AG20443 (cell line): Measurements from ENCODE around the gene UTS2B.
"Not testable (repeated sequence)": the region's sequence is repeated elsewhere in the genome, so short reads cannot be mapped to it uniquely, and the experiment has no call there.

Experiments
- DNase-seq: peaks from one replicate; pipeline ENCODE4 v3.0.0; 2012; ENCODE audit warnings: low spot score, mixed read lengths

UTS2B gene

DNA sequence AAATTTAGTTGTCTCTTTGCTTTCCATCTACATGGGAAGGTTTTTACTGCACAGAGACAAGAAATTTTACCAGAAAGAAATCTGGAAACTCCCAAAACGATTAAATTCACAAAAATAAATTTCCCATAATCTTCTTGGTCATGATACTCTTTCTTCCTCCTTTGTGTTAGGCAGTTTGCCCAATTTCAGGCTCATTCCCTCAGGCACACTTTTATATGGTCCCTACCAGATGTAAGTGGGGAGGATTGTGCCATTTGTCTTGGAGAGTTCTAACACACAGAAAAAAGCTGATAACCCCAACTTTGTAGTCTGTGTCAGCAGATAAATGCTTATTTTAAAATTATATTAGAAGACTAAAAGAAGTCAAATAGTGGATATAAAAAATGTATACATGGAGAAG is 50.2 kb downstream of the UTS2B start:
- DNase-seq: no peak

DNA sequence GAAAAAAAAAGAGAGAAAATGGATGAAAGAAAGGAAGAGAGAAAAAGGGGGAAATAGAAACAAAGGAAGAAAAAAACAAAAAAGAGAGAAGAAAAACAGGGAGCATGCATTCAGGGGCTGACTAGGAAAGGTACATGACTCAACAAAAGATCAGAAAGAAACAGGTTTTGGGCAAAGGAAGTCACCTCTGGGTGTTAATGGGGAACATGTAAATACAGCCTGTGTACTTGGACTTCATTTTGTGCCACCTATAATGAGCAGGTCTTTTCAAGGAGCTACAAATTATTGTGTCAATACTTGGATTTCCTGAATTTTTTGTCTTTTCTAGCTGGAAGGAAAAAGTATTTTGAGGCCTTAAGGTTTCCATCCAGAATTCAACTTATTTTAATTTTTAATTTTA is 54.6 kb downstream of the UTS2B start:
- DNase-seq: no peak

DNA sequence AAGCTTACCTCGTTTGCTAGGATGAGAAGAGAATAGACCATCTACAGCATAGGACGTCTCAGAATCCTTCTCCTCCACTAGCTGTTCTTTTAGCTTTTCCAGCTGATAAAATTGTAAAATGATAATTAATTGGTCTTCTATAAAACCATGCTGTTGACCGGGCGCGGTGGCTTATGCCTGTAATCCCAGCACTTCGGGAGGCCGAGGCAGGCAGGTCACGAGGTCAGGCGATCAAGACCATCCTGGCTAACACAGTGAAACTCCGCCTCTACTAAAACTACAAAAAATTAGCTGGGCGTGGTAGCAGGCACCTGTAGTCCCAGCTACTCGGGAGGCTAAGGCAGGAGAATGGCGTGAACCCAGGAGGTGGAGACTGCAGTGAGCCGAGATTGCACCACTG is 55.1 kb downstream of the UTS2B start:
- DNase-seq: not testable (repeated sequence)

DNA sequence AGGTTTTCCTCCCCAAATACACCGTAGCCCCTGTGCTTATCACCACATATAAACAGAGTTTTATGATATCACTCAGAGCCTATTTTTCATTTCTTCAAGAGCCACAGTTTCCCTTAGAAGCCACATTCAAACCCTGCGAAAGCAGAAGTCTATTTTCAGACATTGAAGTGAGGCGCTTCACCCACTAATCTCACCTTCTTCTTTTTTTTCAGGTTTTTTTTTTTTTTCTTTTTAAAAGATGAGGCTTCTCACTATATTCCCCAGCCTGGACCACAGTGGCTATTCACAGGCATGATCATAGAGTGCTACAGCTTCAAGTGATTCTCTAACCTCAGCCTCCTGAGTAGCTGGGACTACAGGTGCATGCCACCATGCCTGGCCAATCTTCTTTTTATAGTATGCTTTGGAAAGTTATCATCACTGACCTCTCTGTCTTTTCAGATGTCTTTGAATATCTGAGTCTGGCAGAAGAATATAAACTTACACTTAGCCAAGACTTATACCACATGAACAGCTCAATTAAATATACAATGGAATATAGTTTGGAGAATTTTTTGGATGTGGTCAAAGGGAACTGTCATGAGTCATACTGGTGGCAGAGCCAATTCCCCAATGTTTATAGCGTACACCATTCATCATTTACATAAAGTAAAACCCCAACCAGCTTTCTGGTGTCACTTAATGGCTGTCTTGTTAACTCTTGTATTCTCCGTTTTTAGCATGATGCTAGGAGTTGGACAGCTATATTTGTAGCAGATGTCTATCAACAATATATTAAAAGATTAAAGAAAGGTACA is 60.8 kb downstream of the UTS2B start:
- DNase-seq: no peak

DNA sequence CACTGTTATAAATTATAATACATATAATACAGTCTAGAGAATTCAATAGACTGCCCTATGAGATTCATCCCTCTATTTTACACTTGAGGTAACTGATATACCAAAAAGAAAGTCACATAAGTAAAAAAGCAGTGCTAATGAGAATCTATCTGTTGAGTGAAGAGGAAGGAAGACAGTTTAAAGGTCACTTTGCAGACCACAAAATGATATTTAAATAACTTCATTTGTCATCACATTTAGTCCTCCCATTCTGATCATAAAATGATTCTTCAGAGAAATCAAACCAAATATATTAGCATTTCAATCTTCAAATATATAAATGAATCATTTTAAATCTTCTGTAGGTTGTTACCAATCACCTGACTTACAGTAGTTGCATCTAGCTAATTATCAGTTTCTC is 61.6 kb downstream of the UTS2B start:
- DNase-seq: no peak

DNA sequence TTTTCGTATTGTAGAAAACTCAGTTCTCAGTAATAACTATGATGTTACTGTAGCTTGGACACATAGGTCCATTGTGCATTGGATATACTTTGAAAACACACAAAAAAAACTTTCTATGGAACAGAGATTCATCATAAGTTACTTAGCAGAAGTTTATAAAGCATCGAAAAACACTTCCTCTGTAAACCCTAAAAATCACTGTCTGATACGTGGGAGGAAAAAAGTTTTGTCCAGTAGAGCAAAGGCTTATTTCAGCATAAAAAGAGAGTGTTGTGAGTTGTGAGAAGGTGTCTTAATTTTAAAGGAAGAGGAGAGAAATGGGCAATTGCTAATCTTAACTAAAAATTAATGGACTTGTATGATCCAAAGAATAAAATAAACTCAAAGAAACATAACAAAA is 66.5 kb downstream of the UTS2B start:
- DNase-seq: no peak

DNA sequence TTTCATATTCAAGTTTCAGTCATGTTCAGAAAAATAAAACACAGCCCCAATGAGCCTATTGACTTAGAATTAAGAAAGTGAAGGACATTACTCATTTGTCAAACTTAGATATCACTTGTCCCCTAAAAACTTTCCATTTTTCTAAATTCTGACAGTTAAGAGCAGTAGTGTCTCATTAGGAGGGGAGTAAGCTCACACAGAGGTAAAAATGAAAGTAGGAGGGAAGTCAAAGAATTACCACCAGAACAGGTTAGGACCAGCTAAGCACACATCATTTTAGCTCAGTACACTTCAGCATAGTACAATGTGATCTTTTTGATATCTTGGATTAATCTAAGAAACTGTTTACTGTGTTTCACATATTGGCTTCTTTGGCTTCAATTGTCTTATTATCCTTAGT is 67.0 kb downstream of the UTS2B start:
- no peak for DNase-seq

DNA sequence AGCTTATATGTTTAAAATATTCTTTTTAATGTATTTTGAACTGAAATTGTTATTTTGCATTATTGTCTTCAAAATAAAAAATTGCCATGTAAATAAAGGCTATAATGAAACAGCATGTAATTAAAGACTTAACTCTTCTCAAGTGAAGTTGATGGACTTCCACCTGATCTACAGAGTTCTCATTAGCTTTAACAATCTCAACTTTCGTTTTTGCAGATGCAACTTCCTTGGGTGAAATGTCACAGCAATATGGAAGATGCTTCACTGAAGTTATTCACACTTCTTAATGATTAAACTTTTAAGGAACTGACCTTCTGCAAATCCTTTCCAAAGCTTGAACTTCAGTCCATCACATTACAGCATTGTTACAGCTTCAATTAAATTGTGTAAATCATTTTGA is 67.7 kb downstream of the UTS2B start:
- no peak for DNase-seq

DNA sequence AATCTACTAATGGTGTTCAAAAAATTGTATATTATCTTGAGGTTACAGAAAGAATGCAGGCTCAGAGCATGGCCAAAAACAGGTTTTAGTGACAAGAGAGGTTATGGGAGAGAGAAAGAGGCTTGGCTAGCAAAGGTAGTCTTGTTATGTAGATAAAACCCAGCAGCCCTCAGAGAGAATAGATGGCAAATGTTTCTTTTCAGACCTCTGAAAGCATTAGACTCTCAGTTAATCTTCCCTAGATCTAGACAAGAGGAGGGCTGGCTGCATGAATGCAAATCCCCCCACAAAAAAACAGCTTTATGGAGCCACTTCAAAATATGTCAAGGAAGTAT is 69.1 kb downstream of the UTS2B start:
- no peak for DNase-seq

DNA sequence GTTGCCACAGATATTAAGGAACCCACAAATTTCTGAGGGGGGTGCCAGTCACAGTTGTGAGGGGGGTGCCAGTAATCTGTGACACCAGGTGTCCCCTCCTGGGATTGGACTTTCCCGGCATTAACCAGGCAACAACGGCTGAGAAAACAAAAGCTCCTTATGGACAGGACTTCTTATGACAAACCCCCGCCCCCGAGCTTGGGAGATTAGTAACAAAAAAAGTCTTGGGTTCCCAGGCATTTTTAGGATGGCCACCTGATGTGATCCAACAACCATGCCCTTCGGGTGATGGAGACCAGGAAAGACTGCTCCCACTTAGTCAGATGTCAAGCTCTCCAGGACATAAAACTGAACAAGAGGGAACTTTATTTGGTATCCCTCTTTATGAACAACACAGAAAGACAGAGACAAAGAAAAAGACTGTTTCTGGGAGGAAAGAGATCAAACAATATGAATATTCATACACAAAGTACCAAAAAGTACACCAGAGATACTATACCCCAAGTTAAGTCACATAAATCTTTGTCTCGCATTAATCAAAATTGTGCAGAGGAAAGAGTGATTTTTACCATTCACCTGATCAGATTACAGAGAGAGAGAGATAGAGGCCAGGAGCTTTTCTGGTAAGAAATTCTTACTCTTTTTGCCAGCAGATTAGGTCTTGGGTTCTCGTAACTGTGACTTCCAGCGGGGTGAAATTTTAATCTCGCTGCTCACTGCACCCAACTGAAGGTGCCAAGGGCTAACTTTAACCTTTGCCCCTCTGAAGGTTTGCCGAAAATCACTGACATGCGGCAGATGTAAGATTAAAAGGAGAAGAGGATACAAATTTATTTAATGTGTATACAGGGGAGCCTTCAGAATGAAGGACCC is 69.7 kb downstream of the UTS2B start:
- DNase-seq: no peak

DNA sequence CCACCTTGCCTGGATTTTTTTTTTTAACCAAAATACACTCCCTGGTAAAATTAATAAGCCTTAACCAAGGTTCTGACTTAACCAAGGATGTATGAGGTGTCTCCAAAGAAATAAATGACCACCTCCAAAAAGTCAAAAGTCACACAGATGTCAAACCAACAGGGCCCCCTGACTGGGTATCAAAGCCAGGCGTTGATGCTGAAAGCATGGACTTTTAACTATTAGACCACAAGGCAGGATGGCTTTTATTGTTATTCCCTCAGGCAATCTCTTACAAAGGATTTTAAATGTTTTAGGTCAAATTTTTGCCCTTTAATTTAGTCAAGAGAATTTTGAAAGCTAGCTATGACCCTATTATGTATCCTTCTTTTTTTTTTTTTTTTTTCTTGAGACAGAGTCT is 70.8 kb downstream of the UTS2B start:
- no peak for DNase-seq

DNA sequence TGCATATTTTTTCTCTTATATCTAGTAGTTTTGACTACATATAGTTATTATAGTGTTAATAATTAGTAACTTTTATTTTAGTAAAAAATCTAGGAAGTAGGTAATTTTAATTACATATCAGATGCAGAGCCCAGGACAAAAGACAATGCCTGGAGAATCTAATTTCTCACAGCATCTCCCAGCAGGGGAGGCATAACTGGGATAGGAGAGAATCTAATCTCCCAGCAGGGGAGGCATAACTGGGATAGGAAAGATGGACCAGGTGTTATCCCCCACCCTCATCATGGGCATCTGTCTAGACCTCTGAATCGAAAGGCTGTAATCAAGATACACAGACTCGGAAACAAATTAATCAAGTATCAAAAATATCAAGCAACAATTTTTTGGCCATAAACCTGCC is 73.0 kb downstream of the UTS2B start:
- no peak for DNase-seq

DNA sequence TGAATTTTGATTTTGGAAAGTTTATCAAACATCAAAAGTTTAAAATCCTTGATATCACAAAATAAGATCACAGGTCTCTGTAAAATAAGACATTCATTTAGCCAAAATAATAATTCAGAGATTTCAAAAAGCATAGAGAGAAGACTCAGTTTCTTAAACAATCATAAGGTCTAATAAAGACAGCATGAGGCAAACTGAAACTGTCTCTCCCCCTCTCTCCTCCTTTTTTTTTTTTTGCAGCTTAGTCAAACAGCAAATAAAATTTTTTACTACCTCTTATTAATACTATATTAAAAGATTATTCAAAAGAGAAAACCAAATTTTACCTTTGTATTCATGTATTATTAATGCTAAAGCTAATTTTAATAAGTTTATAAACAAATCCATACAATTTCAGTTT is 73.9 kb downstream of the UTS2B start:
- no peak for DNase-seq

DNA sequence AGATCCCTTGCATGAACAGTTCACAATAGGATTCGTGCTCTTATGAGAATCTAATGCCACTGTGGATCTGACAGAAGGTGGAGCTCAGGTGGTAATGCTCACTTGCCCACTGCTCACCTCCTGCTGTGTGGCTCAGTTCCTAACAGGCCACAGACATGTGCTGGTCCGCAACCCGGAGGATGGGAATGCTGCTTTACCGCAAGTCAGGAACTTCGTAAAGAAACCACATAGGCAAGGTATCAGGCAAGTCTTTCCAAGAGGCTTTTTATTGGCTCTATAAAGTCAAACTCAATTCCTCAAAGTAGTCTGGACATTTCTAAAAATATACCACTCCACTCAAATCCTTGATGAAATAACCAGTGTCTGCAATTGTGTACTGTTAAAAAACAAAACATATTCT is 75.2 kb downstream of the UTS2B start:
- DNase-seq: no peak

DNA sequence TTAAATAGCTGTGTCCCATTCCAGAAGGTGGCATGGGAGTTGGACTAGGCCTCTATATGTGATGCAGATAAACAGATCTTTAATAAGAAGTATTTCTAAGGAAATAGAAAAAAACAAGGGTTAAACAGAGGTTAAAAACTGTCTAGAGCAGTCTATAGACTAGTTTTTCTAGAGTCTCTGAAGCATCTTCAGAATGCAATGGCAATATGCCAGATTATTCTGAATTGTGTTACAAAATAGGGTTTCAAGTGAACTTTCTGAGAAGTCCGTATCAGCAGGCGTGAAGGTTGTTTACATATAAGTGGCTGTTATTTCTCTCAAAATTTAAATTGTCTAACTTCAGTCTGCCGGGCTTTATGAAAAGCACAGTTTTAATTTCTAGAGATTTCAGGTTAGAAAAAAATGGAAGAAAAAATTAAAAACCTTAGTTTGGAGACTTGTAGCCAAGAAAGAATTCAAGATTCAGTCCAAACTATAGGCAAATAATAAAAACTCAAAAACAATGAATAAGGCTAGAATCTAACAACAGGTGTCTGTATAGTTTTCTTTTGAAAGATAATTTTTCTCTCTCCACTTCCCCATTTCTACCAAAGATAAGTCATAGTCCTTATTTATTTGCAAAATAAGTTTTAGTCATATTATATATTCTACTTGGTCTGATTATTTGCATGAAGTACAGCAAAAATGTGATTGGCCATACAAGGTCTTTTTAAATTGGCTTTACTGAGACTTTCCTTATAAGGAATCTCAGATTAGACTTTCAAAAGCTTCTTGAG is 76.0 kb downstream of the UTS2B start:
- no peak for DNase-seq

DNA sequence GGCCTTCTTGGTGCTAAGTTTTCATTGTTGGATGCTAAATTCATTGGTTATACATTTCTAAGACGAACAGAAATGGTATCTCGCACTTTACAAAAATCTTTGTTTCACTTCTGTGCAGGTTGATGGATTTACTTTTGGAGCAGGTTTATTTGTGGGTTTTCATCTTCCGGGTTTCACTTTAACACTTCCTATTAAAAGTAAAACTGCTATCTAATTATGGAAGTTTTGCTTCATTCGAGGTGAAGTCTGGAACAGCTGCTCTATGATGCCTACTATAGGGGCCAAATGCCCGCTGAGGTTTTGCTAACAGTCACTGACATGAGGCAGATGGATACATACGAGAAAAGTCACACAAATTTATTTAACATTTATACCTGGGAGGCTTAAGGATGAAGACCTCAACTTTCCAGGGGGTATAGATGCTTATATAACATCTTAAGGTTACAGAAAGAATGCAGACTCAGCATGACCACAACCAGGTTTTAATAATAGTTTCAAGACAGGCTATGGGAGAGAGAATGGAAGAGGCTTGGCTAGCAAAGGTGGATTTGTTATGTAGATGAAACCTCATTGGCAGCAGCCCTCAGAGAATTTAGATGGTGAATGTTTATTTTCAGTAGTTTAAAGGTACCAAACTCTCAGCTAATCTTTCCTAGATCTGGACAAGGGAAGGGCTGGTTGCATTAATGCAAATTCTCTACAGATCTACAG is 77.1 kb downstream of the UTS2B start:
- no peak for DNase-seq

DNA sequence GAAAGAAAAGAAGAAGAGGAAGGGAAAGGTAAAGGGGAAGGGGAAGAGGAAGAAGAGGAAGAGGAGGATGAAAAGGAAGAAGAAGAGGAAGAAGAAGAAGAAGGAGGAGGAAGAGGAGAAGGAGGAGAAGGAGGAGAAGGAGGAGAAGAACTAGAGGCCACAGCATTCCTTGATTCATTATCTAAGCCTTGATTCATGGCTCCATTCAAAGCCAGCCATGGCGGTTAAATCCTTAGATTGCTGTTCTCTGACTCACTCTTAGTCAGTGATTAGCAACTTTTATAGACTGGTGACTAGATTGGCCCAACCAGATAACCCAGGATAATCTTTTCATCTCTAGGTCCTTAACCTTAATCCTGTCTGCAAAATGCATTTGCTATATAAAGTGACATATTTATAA is 83.7 kb downstream of the UTS2B start:
- DNase-seq: peak; percentile 35

DNA sequence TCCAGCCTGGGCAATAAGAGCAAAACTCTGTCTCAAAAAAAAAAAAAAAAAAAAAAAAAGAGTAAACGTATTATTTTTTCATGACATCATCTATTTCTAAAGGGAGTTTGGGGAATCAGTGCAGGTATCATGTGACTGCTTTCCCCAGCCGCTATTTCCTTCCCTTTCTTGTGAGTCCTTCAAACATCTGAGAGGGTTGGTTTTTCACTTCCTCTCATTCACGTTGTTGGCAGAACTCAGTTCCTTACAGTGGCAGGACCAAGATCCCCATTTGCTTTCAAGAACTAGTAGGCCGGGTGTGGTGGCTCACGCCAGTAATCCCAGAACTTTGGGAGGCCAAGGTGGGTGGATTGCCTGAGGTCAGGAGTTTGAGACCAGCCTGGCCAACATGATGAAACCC is 84.3 kb downstream of the UTS2B start:
- not testable (repeated sequence) for DNase-seq

DNA sequence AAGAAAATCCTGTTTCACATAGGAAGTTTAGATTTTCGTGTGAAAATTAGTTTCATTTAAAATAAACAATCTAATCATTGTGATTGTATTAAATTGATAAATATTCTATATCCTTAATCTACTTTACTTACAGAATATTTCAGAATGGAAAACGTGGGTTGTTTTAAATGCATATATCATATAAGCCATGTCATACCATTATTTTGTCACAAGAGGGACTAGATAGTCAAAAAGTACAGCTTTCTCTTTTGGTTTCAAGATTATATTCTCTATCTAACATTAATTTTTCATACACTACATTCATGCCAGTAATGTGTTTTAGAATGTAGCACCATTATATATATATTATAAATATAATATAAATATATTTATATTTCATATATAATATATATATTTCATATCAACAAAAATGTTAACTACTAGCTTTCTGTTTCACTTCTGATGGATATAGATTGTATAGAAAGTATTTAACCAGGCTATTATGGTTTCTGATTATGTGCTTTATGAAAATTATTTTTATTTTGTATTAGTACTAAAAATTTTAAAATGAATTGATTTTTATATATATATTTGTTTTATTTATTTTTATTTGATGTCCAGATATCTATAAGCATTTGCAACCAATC is 86.0 kb downstream of the UTS2B start:
- no peak for DNase-seq

DNA sequence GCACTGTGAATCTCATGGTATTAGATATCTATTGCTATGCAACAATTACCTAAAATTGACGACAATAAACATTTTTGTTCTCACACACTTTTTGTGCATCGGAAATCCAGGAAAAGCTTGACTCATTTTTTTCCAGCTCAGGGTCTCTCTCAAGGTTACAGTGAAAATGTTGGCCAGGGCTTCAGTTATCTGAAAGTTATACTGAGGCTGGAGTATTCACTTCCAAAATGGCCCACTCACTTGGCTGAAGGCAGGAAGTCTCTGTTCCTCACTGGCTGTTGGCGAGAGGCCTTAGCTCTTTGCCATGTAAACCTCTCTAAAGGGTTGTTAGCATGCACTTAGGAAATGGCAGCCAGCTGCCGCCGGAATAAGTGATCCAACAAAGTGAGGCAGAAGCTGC is 89.8 kb downstream of the UTS2B start:
- no peak for DNase-seq

DNA sequence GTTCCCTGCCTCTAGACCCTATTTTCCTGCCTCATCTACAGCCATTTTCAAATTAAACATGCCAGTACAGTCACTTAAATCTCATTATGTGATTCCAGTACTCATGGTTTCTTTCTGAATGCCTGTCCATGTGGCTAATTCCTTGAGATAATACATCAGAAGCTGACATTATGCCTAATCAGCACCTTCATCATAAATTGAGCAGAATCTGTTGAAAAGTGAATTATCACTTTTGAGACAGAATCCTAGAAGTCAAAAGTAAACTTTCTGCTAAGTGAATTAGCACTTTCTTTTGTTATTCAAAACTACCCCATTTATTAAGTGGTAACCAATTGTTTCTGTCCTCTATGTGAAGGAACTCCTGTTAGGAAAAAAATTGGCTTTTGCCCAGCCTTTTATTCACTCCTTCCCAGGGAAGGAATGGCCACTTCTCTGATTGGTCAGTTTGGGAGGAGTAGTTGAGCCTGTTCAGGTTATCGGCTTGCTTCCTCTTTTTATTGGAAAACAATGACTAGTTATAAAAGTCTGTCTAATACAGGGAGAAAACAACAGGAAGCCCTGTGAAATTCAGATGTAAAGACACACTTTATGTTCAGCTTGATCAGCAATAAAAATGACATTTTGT is 90.8 kb downstream of the UTS2B start:
- no peak for DNase-seq
